Activated CD8-positive, alpha-beta T cell treated with anti-CD3 and anti-CD28 coated beads, Interleukin-2, amount 10 ng/mL, durations not matched to agents 7 days and 5 days (primary cell): ENCODE data around the gene APBA3. TPM values are rescaled to one million over a fixed set of nuclear protein-coding genes. Genes with fewer than 3 reads are reported as not detected.

Source experiments
- total RNA-seq, 2 experiments: library from RNA; stranded (reverse); gene quantifications; one replicate each; pipeline ENCODE4 v1.2.3, GENCODE V29; 2021

Gene APBA3
- total RNA-seq, 2 experiments from 2014 or later, result 39.6 to 40.5 TPM

Other genes with a start within 250 kb of the APBA3 start
- 1 to 10 TPM; 8.3 to 9.4 TPM for gene TEKTIP1, start 222.5 kb downstream of the APBA3 start, total RNA-seq
- 10 to 100 TPM; 61.0 to 63.5 TPM for gene MFSD12, start 204.1 kb downstream of the APBA3 start, total RNA-seq
- 10 to 100 TPM; 45.0 to 51.2 TPM for gene HMG20B, start 188.7 kb downstream of the APBA3 start, total RNA-seq
- under 1 TPM; 0.26 to 0.31 TPM for gene GIPC3, start 176.2 kb downstream of the APBA3 start, total RNA-seq
- gene TBXA2R, start 154.8 kb downstream of the APBA3 start, total RNA-seq, result 1 to 10 TPM; 2.6 to 2.8 TPM
- gene CACTIN, start 134.9 kb downstream of the APBA3 start, total RNA-seq, result 10 to 100 TPM; 31.2 to 37.0 TPM
- 10 to 100 TPM; 19.7 to 20.0 TPM for gene PIP5K1C, start 61.2 kb downstream of the APBA3 start, total RNA-seq
- gene TJP3, start 53.3 kb downstream of the APBA3 start, total RNA-seq, result 1 to 10 TPM; 1.3 TPM
- 10 to 100 TPM; 66.9 to 71.4 TPM for gene MRPL54, start 990 bp upstream of the APBA3 start, total RNA-seq
- gene RAX2, start 10.5 kb upstream of the APBA3 start, total RNA-seq, result not detected
- 10 to 100 TPM; 39.9 to 44.0 TPM for gene MATK, start 24.7 kb upstream of the APBA3 start, total RNA-seq
- gene ZFR2, start 107.3 kb upstream of the APBA3 start, total RNA-seq, result under 1 TPM; 0.24 to 0.42 TPM
- gene ATCAY, start 119.0 kb upstream of the APBA3 start, total RNA-seq, result not detected
- gene NMRK2, start 171.4 kb upstream of the APBA3 start, total RNA-seq, result not detected
- gene DAPK3, start 209.4 kb upstream of the APBA3 start, total RNA-seq, result 10 to 100 TPM; 43.0 to 44.9 TPM
- 1,000 to 10,000 TPM; 1,524 to 1,558 TPM for gene EEF2, start 223.8 kb upstream of the APBA3 start, total RNA-seq
- gene PIAS4, start 246.0 kb upstream of the APBA3 start, total RNA-seq, result 10 to 100 TPM; 34.2 to 35.6 TPM